ENCODE results near the gene GMPR2.

DNA sequence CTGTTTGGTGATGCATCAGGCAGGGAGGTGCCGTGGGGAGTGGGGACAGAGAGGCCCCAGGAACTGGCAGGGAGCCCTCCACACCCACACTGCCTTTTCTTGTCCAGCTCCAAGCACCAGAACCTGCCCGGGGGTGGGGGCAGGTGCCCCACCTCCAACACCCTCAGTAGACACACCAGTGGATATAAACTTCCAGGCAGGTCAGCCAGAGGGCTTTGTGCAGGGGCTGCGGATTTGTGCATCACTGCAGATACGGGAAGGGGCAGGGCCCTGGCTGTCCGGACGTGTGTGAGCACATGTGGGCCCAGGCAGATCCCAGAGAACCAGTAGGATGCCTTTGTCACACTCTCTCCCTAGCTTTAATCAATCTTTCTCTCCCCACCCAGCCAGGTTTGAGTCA is 31.6 kb downstream of the GMPR2 start:
- TF ChIP-seq, protein P1, sequence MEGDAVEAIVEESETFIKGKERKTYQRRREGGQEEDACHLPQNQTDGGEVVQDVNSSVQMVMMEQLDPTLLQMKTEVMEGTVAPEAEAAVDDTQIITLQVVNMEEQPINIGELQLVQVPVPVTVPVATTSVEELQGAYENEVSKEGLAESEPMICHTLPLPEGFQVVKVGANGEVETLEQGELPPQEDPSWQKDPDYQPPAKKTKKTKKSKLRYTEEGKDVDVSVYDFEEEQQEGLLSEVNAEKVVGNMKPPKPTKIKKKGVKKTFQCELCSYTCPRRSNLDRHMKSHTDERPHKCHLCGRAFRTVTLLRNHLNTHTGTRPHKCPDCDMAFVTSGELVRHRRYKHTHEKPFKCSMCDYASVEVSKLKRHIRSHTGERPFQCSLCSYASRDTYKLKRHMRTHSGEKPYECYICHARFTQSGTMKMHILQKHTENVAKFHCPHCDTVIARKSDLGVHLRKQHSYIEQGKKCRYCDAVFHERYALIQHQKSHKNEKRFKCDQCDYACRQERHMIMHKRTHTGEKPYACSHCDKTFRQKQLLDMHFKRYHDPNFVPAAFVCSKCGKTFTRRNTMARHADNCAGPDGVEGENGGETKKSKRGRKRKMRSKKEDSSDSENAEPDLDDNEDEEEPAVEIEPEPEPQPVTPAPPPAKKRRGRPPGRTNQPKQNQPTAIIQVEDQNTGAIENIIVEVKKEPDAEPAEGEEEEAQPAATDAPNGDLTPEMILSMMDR (IDR thresholded peaks at IDR 0.05; ENCODE audit: low read length), result no peak
- TF ChIP-seq EZH2 (IDR thresholded peaks at IDR 0.05; ENCODE audit: borderline replicate concordance, low read length), result no peak

Data from OCI-LY1 (cell line).